ENCODE data around the gene CHKB. TPM values are rescaled to one million over a fixed set of nuclear protein-coding genes. Genes with fewer than 3 reads are reported as not detected.

CHKB gene
- total RNA-seq, 2 donors from 2014 or later, result 72.3 to 86.2 TPM

GRCh38 chr22:50606946-50607658 lies 24.5 kb upstream of the CHKB start:
- no peak for ATAC-seq (replicated peaks)
- H3K9me3 Mint-ChIP-seq, result no peaks in the 10 kb centered on the region
- H3K27me3 Mint-ChIP-seq, result peaks cover 26% of the 10 kb centered on the region
- H3K36me3 Mint-ChIP-seq (ENCODE audit: low read depth), result peaks cover 3% of the 10 kb centered on the region
- no peaks in the 10 kb centered on the region for H3K4me1 Mint-ChIP-seq
- H3K4me3 Mint-ChIP-seq, result no peak overlapping the region
- no peak overlapping the region for H3K27ac Mint-ChIP-seq

GRCh38 chr22:50606165-50606945 lies 23.7 kb upstream of the CHKB start:
- Mint-ChIP-seq H3K27me3 (peaks cover 32% of the 10 kb centered on the region), H3K36me3 (ENCODE audit: low read depth) (peaks cover 10% of the 10 kb centered on the region), H3K4me3 (no peak overlapping the region), H3K27ac (no peak overlapping the region), H3K4me1 (no peaks in the 10 kb centered on the region), H3K9me3 (no peaks in the 10 kb centered on the region)
- no peak for ATAC-seq (replicated peaks)

GRCh38 chr22:50605613-50606074 lies 23.0 kb upstream of the CHKB start:
- H3K36me3 Mint-ChIP-seq (ENCODE audit: low read depth), result peaks cover 10% of the 10 kb centered on the region
- no peaks in the 10 kb centered on the region for H3K9me3 Mint-ChIP-seq
- no peaks in the 10 kb centered on the region for H3K4me1 Mint-ChIP-seq
- no peak overlapping the region for H3K27ac Mint-ChIP-seq
- no peak overlapping the region for H3K4me3 Mint-ChIP-seq
- no peak for ATAC-seq (replicated peaks)
- H3K27me3 Mint-ChIP-seq, result peaks cover 32% of the 10 kb centered on the region

- H3K9me3 Mint-ChIP-seq, result no peaks in the 10 kb centered on the region
- no peaks in the 10 kb centered on the region for H3K4me1 Mint-ChIP-seq
- peaks cover 10% of the 10 kb centered on the region for H3K36me3 Mint-ChIP-seq (ENCODE audit: low read depth)
- H3K4me3 Mint-ChIP-seq, result no peak overlapping the region
- ATAC-seq (replicated peaks), result no peak
- peaks cover 30% of the 10 kb centered on the region for H3K27me3 Mint-ChIP-seq
- H3K27ac Mint-ChIP-seq, result no peak overlapping the region
Observed at GRCh38 chr22:50605002-50605612, 22.5 kb upstream of the CHKB start.

- no peak for ATAC-seq (replicated peaks)
- H3K27me3 Mint-ChIP-seq, result peaks cover 31% of the 10 kb centered on the region
- H3K4me3 Mint-ChIP-seq, result no peak overlapping the region
- no peaks in the 10 kb centered on the region for H3K9me3 Mint-ChIP-seq
- H3K36me3 Mint-ChIP-seq (ENCODE audit: low read depth), result peaks cover 10% of the 10 kb centered on the region
- no peaks in the 10 kb centered on the region for H3K4me1 Mint-ChIP-seq
- no peak overlapping the region for H3K27ac Mint-ChIP-seq
Observed at GRCh38 chr22:50604256-50605001, 21.8 kb upstream of the CHKB start.

- Mint-ChIP-seq H3K9me3 (no peaks in the 10 kb centered on the region), H3K4me3 (no peak overlapping the region), H3K4me1 (no peaks in the 10 kb centered on the region), H3K27me3 (peaks cover 29% of the 10 kb centered on the region), H3K27ac (no peak overlapping the region), H3K36me3 (ENCODE audit: low read depth) (peaks cover 10% of the 10 kb centered on the region)
- ATAC-seq (replicated peaks), result no peak
Observed at GRCh38 chr22:50603511-50604255, 21.0 kb upstream of the CHKB start.

GRCh38 chr22:50602338-50602700 lies 19.7 kb upstream of the CHKB start:
- ATAC-seq (replicated peaks), result no peak
- Mint-ChIP-seq H3K27ac (no peak overlapping the region), H3K27me3 (peaks cover 26% of the 10 kb centered on the region), H3K9me3 (no peaks in the 10 kb centered on the region), H3K4me3 (peak overlapping the region; percentile 44), H3K4me1 (no peaks in the 10 kb centered on the region), H3K36me3 (ENCODE audit: low read depth) (peaks cover 10% of the 10 kb centered on the region)

GRCh38 chr22:50601669-50602337 lies 19.2 kb upstream of the CHKB start:
- Mint-ChIP-seq H3K9me3 (no peaks in the 10 kb centered on the region), H3K4me1 (no peaks in the 10 kb centered on the region), H3K27me3 (peaks cover 27% of the 10 kb centered on the region), H3K4me3 (peak overlapping the region; percentile 44), H3K27ac (no peak overlapping the region), H3K36me3 (ENCODE audit: low read depth) (peaks cover 10% of the 10 kb centered on the region)
- ATAC-seq (replicated peaks), result no peak

GRCh38 chr22:50600967-50601668 lies 18.5 kb upstream of the CHKB start:
- Mint-ChIP-seq H3K9me3 (no peaks in the 10 kb centered on the region), H3K4me3 (peak overlapping the region; percentile 44), H3K27ac (no peak overlapping the region), H3K27me3 (peaks cover 27% of the 10 kb centered on the region), H3K36me3 (ENCODE audit: low read depth) (peaks cover 10% of the 10 kb centered on the region), H3K4me1 (no peaks in the 10 kb centered on the region)
- no peak for ATAC-seq (replicated peaks)

GRCh38 chr22:50600538-50600937 lies 17.9 kb upstream of the CHKB start, which contains the start of gene MAPK8IP2:
Gene MAPK8IP2 (plus strand): TSS chr22:50600793. CDS start chr22:50600819, 26 bp downstream.
- H3K4me1 Mint-ChIP-seq, result no peaks in the 10 kb centered on the region
- H3K4me3 Mint-ChIP-seq, result peak within 1 kb of the TSS; percentile 44
- H3K27ac Mint-ChIP-seq, result no peak within 1 kb of the TSS
- H3K27me3 Mint-ChIP-seq, result peaks cover 27% of the 10 kb centered on the region
- H3K36me3 Mint-ChIP-seq (ENCODE audit: low read depth), result peaks cover 10% of the 10 kb centered on the region
- no peaks in the 10 kb centered on the region for H3K9me3 Mint-ChIP-seq
- ATAC-seq (replicated peaks), result peak; percentile 43

- ATAC-seq (replicated peaks), result peak; percentile 66
- H3K4me3 Mint-ChIP-seq, result peak overlapping the region; percentile 39
- peaks cover 10% of the 10 kb centered on the region for H3K36me3 Mint-ChIP-seq (ENCODE audit: low read depth)
- no peak overlapping the region for H3K27ac Mint-ChIP-seq
- H3K4me1 Mint-ChIP-seq, result no peaks in the 10 kb centered on the region
- H3K9me3 Mint-ChIP-seq, result no peaks in the 10 kb centered on the region
- H3K27me3 Mint-ChIP-seq, result peaks cover 27% of the 10 kb centered on the region
Observed at GRCh38 chr22:50599816-50600455, 17.3 kb upstream of the CHKB start.

GRCh38 chr22:50597097-50597496 lies 14.4 kb upstream of the CHKB start:
- ATAC-seq (replicated peaks), result no peak
- H3K27ac Mint-ChIP-seq, result no peak overlapping the region
- peaks cover 7% of the 10 kb centered on the region for H3K36me3 Mint-ChIP-seq (ENCODE audit: low read depth)
- no peaks in the 10 kb centered on the region for H3K4me1 Mint-ChIP-seq
- H3K27me3 Mint-ChIP-seq, result peaks cover 16% of the 10 kb centered on the region
- H3K4me3 Mint-ChIP-seq, result no peak overlapping the region
- H3K9me3 Mint-ChIP-seq, result no peaks in the 10 kb centered on the region

All from activated T-helper 17 cell treated with anti-CD3 and anti-CD28 coated beads, Interleukin-2, amount 50 U/mL, for 72 hours (primary cell).